HepG2 (cell line): Measurements from ENCODE around the gene LLGL2. TPM values are rescaled to one million over a fixed set of nuclear protein-coding genes. Genes with fewer than 3 reads are reported as not detected.

Source experiments
- AHDC1 ChIP-seq: sonication (generic); formaldehyde crosslinking; IDR thresholded peaks from 2 replicates; pipeline ENCODE4 v1.5.1; 2020; ENCODE audit warnings: mild to moderate bottlenecking, missing genetic modification reagents, borderline replicate concordance
- ARNTL ChIP-seq: sonication (generic); formaldehyde crosslinking; IDR thresholded peaks from 2 replicates; pipeline ENCODE4 v1.4.0; 2020; ENCODE audit warnings: mild to moderate bottlenecking, missing genetic modification reagents
- ATAD3A ChIP-seq: sonication (generic); formaldehyde crosslinking; IDR thresholded peaks from 2 replicates; pipeline ENCODE4 v1.4.0; 2020; ENCODE audit warnings: missing genetic modification reagents
- ELK4 ChIP-seq: sonication (generic); formaldehyde crosslinking; IDR thresholded peaks from 2 replicates; pipeline ENCODE4 v1.9.0; 2021; ENCODE audit warnings: missing genetic modification reagents, borderline replicate concordance
- HNF1B ChIP-seq: sonication (generic); formaldehyde crosslinking; IDR thresholded peaks from 2 replicates; pipeline ENCODE4 v1.5.1; 2020; ENCODE audit warnings: mild to moderate bottlenecking, moderate library complexity, missing genetic modification reagents
- KLF9 ChIP-seq: IDR thresholded peaks from 2 replicates; pipeline ENCODE4 v1.6.1; 2016; ENCODE audit warnings: low read depth
- LCORL ChIP-seq, 2 experiments: fragments of 450-650 bp in 1 of 2; sonication (generic) in 1 of 2; formaldehyde crosslinking in 1 of 2; IDR thresholded peaks; 2 replicates each; pipeline versions ENCODE4 v1.5.0 to v1.6.1; 2017 to 2020; ENCODE audit warnings: antibody characterized with exemption in 1 of 2, missing genetic modification reagents in 1 of 2
- NFE2L2 ChIP-seq: fragments of 150-350 bp; IDR thresholded peaks from 2 replicates; pipeline ENCODE4 v1.6.1; 2014; ENCODE audit warnings: low read length
- NR2F2 ChIP-seq: IDR thresholded peaks from 2 replicates; pipeline ENCODE4 v1.6.1; 2012; ENCODE audit warnings: low read depth, inconsistent platforms, borderline replicate concordance
- ONECUT2 ChIP-seq: sonication (generic); formaldehyde crosslinking; IDR thresholded peaks from 2 replicates; pipeline ENCODE4 v1.4.0; 2020; ENCODE audit warnings: missing genetic modification reagents
- SKIL ChIP-seq: sonication (generic); formaldehyde crosslinking; IDR thresholded peaks from 2 replicates; pipeline ENCODE4 v1.8.0; 2022; ENCODE audit warnings: missing genetic modification reagents, mild to moderate bottlenecking, moderate library complexity, borderline replicate concordance
- SP5 ChIP-seq: IDR thresholded peaks from 2 replicates; pipeline ENCODE4 v1.6.1; 2016; ENCODE audit warnings: low read depth, borderline replicate concordance
- TAF15 ChIP-seq: fragments of 200-400 bp; formaldehyde crosslinking; IDR thresholded peaks from one replicate; pipeline ENCODE4 v1.6.1; 2018; ENCODE audit warnings: mild to moderate bottlenecking, low read depth, low read length; ENCODE audit not compliant: poor library complexity, severe bottlenecking
- ZC3H13 ChIP-seq: sonication (generic); formaldehyde crosslinking; IDR thresholded peaks from 2 replicates; pipeline ENCODE4 v1.8.1; 2023; ENCODE audit warnings: mild to moderate bottlenecking, missing genetic modification reagents, moderate library complexity
- ZNF207 ChIP-seq: fragments of 450-650 bp; IDR thresholded peaks from 2 replicates; pipeline ENCODE4 v1.6.1; 2016; ENCODE audit warnings: antibody characterized with exemption, borderline replicate concordance
- ZNF276 ChIP-seq: sonication (generic); formaldehyde crosslinking; IDR thresholded peaks from 2 replicates; pipeline ENCODE4 v1.4.0; 2020; ENCODE audit warnings: mild to moderate bottlenecking, low read depth, missing genetic modification reagents
- ZNF282 ChIP-seq: fragments of 450-650 bp; IDR thresholded peaks from 2 replicates; pipeline ENCODE4 v1.6.1; 2018; ENCODE audit not compliant: partially characterized antibody
- polyA plus RNA-seq, 8 experiments: library from polyadenylated mRNA; depleted of rRNA in 3 of 8; stranded (reverse) in 7 of 8; unstranded in 1 of 8; fragments of >200 nt; fragmentation: Illumina TruSeq in 4 of 8; extraction: Trizol in 4 of 8; gene quantifications; 2 replicates each; pipeline versions ENCODE4 v1.2.1 to v1.2.3, GENCODE V29; 2011 to 2016; ENCODE audit warnings: low read depth in 4 of 8, missing spikeins in 1 of 8, mixed read lengths in 1 of 8; ENCODE audit not compliant: insufficient read depth in 1 of 8
- total RNA-seq, 5 experiments: library from RNA; depleted of rRNA; stranded (reverse); fragments of >200 nt; fragmentation: Illumina TruSeq; extraction: Trizol; gene quantifications; 2 replicates each; pipeline ENCODE4 v1.2.3, GENCODE V29; 2016; ENCODE audit warnings: low read depth in 1 of 5

LLGL2 gene
- total and polyA plus RNA-seq, 2 of the 13 experiments (the other 11 are each of a cell fraction or from before 2014, with no cell fraction given): 83.0 to 86.7 TPM

- TF ChIP-seq SKIL (CRISPR knock-in tag) (peak; percentile 95), ZNF276 (CRISPR knock-in tag) (no peak), KLF9 (CRISPR knock-in tag) (no peak), NR2F2 (no peak), ZNF207 (no peak), ZNF282 (no peak), ELK4 (CRISPR knock-in tag) (no peak), NFE2L2 (no peak), AHDC1 (CRISPR knock-in tag) (no peak), HNF1B (CRISPR knock-in tag) (peak; percentile 58; the same call in 1 of the 2 replicates), ATAD3A (no peak), ZC3H13 (CRISPR knock-in tag) (no peak), ONECUT2 (CRISPR knock-in tag) (no peak), TAF15 (no peak), ARNTL (CRISPR knock-in tag) (0 out of 2 replicates have a peak, but pooled peaks have one; percentile 18), LCORL (IDR thresholded peaks at IDR 0.05) (no peak), LCORL (CRISPR knock-in tag; IDR thresholded peaks at IDR 0.05) (no peak), SP5 (CRISPR knock-in tag) (peak; percentile 63)
Measured at GRCh38 chr17:75555679-75556153, 30.2 kb downstream of the LLGL2 start (continued).
